NCI-H1436 (cell line): ENCODE results near the gene NLN.
"Not testable (repeated sequence)": the region's sequence is repeated elsewhere in the genome, so short reads cannot be mapped to it uniquely, and the experiment has no call there.

Source experiments
- DNase-seq: peaks from one replicate; lab custom pipeline; 2025; lab: John Stamatoyannopoulos, UW

The NLN gene

DNA sequence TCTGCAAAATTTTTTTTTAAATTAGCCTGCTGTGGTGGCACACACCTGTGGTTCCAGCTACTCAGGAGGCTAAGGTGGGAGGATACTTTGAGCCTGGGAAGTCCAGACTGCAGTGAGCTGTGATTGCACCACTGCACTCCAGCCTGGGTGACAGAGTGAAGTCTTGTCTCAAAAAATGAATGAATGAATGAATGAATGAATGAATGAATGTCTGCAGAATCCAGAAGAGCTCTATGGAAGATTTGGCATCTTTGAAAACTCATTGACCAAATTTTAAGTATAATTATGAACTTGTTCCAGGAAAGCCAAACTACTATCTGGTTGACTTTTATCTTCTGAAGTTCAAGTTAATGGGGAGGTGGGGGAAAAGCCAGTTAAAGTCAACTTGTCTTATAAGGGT is 110.1 kb downstream of the NLN start:
- DNase-seq = no peak

DNA sequence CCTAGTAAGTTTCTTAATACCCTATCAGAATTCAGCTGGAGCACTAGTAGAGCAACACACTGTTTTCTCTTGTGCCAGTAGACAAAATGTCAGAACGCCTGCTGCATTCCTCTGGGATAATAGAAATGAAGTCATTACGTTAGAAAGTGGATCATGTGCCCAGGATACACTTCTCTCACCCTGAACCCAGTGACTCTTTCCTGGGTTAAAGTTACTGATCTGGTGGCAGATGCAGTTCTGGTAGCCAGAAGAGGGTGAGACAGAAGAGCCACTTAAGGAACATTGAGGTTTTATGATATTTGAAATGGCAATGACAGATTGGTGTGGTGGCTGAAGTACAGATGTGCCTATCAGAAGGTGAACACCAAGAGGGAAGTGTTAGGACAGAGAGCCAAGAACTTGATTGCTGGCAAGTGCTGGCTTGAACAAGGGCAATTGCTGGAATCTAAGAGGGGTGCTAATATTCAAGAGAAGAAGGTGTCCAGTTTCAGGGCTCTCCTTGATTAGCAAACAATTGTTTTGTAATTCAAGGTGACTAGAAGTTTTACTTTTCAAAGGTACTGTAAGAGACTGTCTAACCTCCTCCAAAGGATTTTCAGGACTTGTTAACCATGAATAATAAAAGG is 110.7 kb downstream of the NLN start:
- no peak for DNase-seq

DNA sequence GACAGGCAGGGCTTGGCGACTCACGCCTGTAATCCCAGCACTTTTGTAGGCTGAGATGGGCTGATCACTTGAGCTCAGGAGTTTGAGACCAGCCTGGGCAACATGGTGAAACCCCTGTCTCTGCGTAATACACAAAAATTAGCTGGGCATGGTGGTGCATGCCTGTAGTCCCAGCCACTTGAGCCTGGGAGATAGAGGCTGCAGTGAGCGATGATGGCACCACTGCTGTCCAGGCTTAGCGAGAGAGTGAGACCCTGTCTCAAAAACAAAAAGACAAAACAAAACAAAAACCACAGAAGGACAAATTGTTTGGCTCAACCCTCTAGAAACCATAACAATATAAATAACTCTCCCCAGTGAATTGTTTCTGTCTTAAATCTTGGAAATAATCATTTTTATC is 111.8 kb downstream of the NLN start:
- no peak for DNase-seq

DNA sequence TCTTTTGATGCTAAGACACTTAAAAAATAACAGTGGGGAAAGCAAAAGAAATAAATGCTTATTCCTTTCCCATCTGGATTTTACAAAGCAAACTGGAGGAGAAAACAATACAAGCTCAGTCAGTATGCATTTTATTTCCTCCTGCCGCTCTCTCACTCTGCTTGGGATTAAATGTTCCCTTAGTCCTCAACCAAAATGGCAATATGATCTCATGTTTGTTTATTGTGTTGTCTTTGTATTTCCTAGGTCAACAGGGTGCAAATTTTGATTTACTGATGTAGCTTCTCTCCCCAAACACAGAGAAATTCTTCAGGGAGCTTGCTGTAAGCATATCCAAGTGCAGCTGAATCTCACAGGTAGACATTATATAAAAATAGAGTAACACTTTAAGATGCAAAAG is 112.3 kb downstream of the NLN start:
- no peak for DNase-seq

DNA sequence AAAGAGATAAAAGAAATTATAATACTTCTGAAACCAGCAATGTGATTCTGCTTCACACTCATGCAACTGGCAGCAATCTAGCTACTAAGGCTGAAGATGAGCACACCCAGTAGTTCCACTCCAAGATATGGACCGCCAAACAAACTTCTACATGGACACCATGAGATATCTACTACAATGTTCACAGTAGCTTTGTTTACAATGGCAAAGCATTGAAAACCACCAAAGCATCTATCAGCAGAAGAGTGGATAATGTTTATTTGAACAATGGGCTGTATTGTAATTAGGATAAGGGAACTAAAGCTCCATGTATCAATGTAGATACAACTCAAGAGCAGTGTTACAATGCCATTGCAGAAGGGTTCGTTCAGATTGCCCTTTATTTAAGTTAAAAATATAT is 113.2 kb downstream of the NLN start:
- no peak for DNase-seq

DNA sequence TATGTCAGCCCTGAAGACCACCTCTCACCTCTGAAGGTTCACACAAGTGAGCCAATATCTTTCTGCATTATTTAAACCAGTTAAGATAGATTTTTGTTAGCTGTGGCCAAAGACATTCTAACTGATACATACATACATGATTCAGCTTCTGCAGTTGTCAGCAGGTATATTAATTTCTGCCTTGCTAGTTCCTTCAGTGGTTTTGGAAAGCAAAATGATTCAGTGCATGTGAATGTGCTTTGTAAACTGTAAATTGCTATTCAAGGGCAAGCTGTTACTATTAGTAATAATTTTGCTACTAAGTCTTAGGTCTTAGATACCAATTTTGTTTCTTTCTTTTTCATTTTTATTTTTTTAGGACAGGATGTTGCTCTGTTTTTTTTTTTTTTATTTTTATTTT is 115.1 kb downstream of the NLN start:
- no peak for DNase-seq

DNA sequence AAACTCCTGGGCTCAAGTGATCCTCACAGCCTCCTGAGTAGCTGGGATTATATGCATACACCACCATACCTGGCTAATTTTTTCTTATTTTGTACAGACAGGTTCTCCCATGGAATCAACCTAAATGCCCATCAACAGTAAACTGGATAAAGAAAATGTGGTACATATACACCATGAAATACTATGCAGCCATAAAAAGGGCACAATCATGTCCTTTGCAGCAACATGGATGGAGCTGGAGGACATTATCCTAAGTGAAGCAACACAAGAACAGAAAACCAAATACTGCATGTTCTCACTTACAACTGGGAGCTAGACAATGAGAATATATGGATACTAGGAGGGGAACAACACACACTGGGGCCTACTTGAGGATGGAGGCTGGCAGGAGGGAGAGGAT is 117.2 kb downstream of the NLN start:
- DNase-seq = not testable (repeated sequence)

DNA sequence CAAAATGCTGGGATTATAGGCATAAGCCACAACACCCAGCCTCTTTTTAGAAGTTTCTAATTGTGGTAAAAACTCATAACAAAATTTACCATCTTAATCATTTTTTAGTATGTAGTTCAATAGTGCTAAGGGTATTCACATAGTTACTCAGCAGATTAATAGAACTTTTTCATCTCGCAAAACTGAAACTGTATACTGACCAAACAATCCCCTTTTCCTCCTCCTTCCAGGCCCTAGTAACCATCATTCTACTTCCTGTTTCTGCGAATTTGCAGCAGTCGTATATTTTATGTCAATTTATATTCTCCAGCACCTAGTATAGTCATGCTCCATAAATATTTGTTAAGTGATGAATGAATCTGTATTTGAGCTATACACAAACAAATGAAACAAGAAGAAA is 118.1 kb downstream of the NLN start:
- no peak for DNase-seq

DNA sequence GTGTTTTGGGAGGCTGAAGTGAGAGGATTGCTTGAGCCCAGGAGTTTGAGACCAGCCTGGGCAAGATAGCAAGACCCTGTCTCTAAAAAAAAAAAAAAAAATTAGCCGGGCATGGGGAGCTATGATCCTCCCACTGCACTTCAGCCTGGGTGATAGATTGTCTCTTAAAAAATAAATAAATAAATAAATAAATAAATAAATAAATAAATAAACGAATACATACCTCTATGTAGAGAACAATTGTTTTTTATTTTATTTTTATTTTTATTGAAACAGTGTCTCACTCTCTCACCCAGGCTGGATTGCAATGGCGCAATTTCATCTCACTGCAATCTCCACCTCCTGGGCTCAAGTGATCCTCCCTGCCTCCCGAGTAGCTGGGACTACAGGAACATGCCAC is 122.8 kb downstream of the NLN start:
- not testable (repeated sequence) for DNase-seq

DNA sequence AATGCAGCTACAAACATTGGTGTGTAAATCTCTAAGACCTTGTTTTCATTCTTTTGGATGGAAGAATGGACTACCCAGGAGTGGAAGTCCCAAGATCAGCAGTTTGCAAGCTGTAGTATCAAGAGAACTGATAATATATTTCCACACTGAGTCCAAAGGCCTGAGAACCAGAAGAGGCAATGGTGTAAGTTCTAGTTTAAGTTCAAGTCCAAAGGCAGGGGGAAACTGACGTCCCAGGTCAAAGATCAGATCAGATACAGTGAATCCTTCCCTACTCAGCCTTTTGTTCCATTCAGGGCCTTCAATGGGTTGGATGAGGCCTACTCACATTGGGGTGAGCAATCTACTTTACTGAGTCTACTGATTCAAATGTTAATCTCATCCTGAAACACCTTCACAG is 124.1 kb downstream of the NLN start:
- DNase-seq = no peak

DNA sequence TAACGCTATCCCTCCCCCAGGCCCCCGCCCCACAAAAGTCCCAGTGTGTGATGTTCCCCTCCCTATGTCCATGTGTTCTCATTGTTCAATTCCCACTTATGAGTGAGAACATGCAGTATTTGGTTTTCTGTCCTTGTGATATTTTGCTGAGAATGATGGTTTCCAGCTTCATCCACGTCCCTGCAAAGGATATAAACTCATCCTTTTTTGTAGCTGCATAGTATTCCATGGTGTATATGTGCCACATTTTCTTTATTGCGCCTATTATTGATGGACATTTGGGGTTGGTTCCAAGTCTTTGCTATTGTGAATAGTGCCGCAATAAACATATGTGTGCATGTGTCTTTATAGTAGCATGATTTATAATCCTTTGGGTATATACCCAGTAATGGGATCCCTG is 125.0 kb downstream of the NLN start:
- DNase-seq = not testable (repeated sequence)

DNA sequence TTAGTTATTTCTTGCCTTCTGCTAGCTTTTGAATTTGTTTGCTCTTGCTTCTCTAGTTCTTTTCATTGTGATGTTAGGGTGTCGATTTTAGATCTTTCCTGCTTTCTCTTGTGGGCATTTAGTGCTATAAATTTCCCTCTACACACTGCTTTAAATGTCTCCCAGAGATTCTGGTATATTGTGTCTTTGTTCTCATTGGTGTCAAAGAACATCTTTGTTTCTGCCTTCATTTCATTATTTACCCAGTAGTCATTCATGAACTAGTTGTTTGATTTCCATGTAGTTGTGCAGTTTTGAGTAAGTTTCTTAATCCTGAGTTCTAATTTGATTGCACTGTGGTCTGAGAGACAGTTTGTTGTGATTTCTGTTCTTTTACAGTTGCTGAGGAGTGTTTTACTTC is 127.9 kb downstream of the NLN start:
- DNase-seq = not testable (repeated sequence)

DNA sequence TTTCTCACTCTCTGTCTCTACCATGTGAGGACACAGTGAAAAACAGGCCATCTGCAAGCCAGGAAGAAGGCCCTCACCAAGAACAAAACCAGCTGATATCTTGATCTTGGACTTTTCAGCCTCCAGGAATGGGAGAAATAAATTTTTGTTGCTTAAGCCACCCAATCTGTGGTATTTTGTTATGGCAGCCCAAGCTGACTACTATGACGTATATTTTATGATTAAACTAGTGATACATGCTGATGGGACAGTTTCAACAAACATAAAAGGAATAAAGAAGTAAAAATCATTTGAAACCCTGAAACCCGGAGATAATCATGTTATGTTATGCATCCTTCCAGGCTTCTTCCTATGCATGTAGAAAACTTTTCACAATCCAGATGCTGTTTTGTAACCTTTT is 132.9 kb downstream of the NLN start:
- no peak for DNase-seq

DNA sequence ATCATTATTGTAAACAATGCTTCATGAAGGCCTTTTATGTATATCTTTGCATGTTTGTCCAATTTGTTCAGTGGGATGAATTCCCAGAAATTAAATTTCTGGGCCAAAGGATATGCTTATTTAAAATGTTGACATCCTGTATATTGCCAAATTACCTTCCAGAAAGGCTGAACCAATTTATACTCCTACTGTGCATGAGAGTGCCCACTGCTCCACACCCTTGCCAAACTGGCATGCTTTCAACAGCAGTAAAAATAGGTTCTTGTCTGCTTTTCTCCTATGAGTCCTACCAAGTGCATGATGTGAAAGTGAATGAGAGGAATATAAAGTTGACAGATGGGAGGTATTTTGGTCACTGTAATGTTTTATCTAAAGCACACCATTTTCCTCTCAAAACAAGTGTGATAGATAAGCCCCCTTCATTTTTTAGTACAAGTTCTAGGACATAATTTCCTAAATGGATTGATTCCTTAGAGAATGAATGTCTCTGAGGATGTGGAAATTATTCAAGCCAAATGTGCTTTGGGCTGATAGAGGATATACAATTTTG is 133.8 kb downstream of the NLN start:
- no peak for DNase-seq

DNA sequence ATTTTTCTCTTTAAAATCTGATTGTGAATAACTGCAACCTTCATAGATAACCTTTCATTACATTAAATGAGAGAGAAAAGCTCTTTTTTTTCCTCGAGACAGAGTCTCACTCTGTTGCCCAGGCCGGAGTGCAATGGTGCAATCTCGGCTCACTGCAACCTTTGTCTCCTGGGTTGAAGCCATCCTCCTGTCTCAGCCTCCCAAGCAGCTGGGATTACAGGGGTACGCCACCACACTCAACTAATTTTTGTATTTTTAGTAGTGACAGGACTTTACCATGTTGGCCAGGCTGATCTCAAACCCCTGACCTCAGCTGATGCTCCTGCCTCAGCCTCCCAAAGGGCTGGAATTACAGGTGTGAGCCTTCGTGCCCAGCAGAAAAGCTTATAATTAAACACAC is 134.5 kb downstream of the NLN start:
- DNase-seq = no peak

DNA sequence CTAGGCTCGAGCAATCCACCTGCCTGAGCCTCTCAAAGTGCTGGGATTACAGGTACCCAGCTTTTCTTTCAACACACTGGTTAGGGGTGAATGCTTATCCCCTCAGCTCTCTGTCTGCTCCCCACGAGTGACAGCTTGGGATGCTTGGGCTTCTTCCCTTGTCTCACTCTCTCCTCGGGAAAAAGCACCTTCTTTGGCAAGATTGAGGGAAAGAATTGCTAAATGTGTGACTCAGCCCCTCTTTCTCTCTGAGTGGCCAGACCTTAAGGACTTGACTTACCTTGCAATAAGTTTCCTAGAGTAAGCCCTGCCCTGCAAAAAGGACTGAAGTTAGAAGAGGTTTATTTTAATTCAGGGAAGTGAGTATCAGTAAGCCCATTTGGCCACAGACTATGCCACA is 136.3 kb downstream of the NLN start:
- no peak for DNase-seq

DNA sequence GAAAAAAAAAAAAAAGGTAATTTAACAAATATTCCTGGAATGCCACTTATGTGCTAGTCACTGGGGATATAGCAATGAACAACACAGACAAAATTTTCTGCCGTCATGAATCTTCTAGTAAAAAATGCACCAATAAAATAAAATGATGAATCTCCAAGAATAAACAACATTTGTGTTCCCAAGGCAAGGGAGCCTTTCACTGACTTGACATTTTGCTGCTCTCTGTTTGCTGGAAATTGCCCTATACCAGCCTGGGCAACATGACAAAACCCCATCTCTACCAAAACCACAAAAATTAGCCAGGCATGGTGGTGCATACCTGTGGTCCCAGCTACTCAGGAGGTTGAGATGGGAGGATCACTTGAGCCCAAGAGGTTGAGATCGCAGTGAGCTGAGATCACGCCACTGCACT is 139.8 kb downstream of the NLN start:
- DNase-seq = no peak

DNA sequence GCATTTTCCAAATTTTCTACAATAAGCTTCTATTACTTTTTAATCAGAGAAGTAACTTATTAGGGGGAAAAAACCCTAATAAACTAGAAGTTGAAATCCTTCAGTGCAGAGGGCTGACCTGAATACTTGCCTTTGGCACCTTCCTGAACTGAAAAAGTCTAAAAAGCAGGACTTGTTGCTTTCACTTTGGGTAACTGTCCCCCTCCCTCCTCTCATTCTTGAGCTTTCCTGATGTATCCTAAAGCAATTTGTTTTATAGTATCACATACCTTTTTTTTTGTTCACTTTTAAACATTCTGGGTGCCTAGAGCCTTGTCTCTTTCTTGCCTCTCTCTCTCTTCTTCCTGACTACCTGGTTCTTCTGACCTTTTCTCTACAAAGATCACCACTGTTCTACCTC is 140.4 kb downstream of the NLN start:
- DNase-seq = no peak

DNA sequence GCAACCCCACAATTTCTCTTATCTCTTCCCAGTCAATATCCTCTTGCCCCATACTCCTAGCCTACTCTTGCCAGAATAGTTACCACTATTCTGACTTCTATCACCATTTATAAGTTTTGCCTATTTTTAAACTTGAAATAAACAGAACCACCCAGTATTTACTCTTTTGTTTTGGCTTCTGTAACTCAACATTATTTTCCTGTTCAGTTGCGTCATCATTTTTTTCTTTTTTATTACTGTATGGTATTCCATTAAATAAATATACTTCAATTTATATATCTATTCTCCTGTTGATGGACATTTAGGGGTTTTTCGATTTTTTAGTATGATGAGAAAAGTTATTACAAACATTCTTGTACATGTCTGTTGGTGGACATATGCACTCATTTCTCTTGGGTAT is 141.7 kb downstream of the NLN start:
- no peak for DNase-seq

DNA sequence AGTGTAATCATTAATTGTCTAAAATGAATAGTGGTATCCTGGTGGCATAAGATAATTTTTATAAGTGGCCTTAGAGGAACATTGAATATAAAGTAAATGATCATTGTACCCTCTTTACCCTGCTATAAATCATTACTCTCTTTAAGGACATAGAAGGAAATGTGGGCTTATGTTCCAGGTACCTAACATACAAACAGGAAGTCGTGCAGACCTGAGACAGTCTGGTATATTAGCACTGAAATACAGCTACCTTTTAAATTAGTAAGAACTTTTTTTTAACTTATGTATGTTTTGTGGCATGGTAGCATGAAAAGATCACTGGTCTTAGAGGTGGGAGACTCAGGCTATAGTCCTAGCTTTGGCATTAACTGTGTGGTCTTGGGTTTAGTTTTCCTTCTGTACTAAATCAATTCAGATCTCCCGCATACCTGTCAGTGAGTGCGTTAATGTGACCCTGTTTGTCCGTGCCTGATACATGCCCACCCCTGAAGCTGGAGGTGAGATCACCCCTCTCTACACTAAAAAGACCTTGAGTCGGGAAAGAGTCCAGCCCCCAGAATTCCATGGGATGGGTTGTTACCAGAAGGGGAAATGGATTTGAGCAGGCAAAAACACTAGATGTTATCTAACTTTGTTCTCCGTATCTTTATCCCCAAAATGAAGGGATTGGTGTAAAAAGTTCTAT is 145.0 kb downstream of the NLN start:
- DNase-seq = no peak

DNA sequence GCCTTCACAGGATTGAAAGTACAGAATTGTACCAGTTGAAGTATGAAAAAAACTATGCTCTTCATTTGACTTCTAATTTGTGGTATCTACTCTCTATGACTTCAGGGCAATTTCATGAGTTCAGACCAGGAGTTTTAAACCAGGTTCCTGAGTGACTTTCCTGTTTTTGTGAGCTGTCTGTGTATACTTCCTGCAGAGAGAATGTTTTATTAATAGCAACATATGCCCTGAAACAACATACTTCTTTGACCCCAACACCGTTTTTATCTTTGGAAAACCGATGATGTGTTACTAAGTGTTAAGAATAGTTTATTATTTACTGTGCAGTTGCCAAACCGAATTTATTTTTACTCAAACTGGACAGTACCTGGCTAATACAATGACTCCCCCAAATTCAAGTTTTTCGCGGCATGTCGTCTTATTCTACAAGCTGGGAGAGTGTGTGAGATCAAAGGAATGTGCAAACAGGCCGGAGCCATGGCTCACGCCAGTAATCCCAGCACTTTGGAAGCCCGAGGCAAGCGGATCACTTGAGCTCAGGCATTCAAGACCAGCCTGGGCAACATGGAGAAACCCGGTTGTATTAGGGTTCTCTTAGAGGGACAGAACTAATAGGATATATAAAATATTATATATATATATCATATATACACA is 145.7 kb downstream of the NLN start:
- no peak for DNase-seq

DNA sequence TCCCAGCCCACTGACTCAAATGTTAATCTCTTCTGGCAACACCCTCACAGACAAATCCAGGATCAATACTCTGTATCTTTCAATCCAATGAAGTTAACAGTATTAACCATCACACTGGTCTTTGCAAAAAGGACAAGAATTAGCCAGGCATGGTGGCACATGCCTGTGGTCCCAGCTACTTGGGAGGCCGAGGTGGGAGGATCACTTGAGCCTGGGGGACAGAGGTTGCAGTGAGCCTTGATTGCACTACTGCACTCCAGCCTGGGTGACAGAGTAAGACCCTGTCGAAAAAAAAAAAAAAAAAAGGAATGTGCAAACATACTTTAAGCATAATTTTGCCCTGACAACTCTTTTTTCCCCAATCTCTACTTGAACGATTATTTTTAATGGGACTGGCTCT is 146.5 kb downstream of the NLN start:
- DNase-seq = no peak

DNA sequence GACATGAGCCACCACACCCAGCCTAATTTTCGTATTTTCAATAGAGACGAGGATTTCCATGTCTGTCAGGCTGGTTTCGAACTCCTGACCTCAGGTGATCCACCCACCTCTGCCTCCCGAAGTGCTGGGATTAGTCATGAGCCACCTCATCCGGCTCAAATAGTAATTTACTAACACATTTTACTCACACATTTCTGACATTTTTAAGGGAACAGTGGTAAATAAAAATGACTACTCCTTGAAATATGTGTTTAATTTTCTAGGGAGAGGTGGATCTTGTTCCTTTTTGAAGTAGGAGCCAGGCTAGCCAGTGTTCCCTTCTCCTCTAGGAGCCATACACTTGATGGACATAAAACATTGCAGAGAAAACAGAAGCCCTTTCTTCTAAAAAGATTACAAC is 149.2 kb downstream of the NLN start:
- no peak for DNase-seq
